H9 (cell line): Measurements from ENCODE around the gene TMEM132C. TPM values are rescaled to one million over a fixed set of nuclear protein-coding genes. Genes with fewer than 3 reads are reported as not detected.

Source experiments
- DNase-seq: peaks from one replicate; pipeline ENCODE4 v3.0.0-alpha.2; 2017
- H2AFZ ChIP-seq: one replicate; pipeline ENCODE4 v1.6.1; 2013; ENCODE audit warnings: mild to moderate bottlenecking, low read length, control low read depth, moderate library complexity
- H2AK5ac ChIP-seq: 2 replicates; pipeline ENCODE4 v1.6.1; 2013; ENCODE audit warnings: low read length, control low read depth, mixed read lengths; ENCODE audit not compliant: insufficient read length
- H2BK120ac ChIP-seq: one replicate; pipeline ENCODE4 v1.6.1; 2013; ENCODE audit warnings: low read depth, mild to moderate bottlenecking, low read length, control low read depth, inconsistent platforms; ENCODE audit not compliant: poor library complexity, severe bottlenecking
- H2BK12ac ChIP-seq: 2 replicates; pipeline ENCODE4 v1.6.1; 2013; ENCODE audit warnings: low read length, control low read depth, mixed read lengths, low read depth; ENCODE audit not compliant: insufficient read length
- H2BK15ac ChIP-seq: 2 replicates; pipeline ENCODE4 v1.6.1; 2013; ENCODE audit warnings: low read depth, low read length, control low read depth
- H2BK20ac ChIP-seq: one replicate; pipeline ENCODE4 v1.6.1; 2013; ENCODE audit warnings: low read depth, mild to moderate bottlenecking, low read length, control low read depth, inconsistent platforms; ENCODE audit not compliant: poor library complexity, severe bottlenecking
- H2BK5ac ChIP-seq: 2 replicates; pipeline ENCODE4 v1.6.1; 2013; ENCODE audit warnings: low read length, control low read depth, mixed read lengths; ENCODE audit not compliant: insufficient read length
- H3K14ac ChIP-seq: 2 replicates; pipeline ENCODE4 v1.6.1; 2013; ENCODE audit warnings: low read length, control low read depth; ENCODE audit not compliant: insufficient read depth
- H3K18ac ChIP-seq: 2 replicates; pipeline ENCODE4 v1.6.1; 2013; ENCODE audit warnings: low read depth, mild to moderate bottlenecking, mixed read lengths, low read length, control low read depth; ENCODE audit not compliant: insufficient read length
- H3K23ac ChIP-seq: 2 replicates; pipeline ENCODE4 v1.6.1; 2013; ENCODE audit warnings: low read length, control low read depth, mixed read lengths, low read depth; ENCODE audit not compliant: insufficient read length
- H3K23me2 ChIP-seq: 2 replicates; pipeline ENCODE4 v1.6.1; 2013; ENCODE audit warnings: low read depth, mild to moderate bottlenecking, mixed read lengths, low read length, control low read depth; ENCODE audit not compliant: insufficient read length, poor library complexity, severe bottlenecking
- H3K27ac ChIP-seq: 2 replicates; pipeline ENCODE4 v1.5.1; 2013; ENCODE audit warnings: low read length, control low read depth, mixed read lengths, low read depth; ENCODE audit not compliant: insufficient read length
- H3K27me3 ChIP-seq: 2 replicates; pipeline ENCODE4 v1.6.1; 2013; ENCODE audit warnings: low read length, control low read depth, inconsistent platforms; ENCODE audit not compliant: insufficient read depth
- H3K4ac ChIP-seq: 2 replicates; pipeline ENCODE4 v1.6.1; 2013; ENCODE audit warnings: low read depth, mild to moderate bottlenecking, control low read depth, inconsistent platforms, low read length, moderate library complexity
- H3K4me1 ChIP-seq: 2 replicates; pipeline ENCODE4 v1.6.1; 2013; ENCODE audit warnings: low read length, control low read depth, inconsistent platforms; ENCODE audit not compliant: insufficient read depth
- H3K4me2 ChIP-seq: 2 replicates; pipeline ENCODE4 v1.6.1; 2013; ENCODE audit warnings: low read length, control low read depth, mixed read lengths; ENCODE audit not compliant: insufficient read length, insufficient read depth
- H3K56ac ChIP-seq: 2 replicates; pipeline ENCODE4 v1.6.1; 2013; ENCODE audit warnings: low read depth, mild to moderate bottlenecking, mixed read lengths, low read length, control low read depth; ENCODE audit not compliant: insufficient read length
- H3K79me1 ChIP-seq: 2 replicates; pipeline ENCODE4 v1.6.1; 2013; ENCODE audit warnings: low read depth, mild to moderate bottlenecking, moderate library complexity, low read length, control low read depth, inconsistent platforms; ENCODE audit not compliant: insufficient read depth, poor library complexity, severe bottlenecking
- H3K79me2 ChIP-seq: 2 replicates; pipeline ENCODE4 v1.6.1; 2013; ENCODE audit warnings: low read length, control low read depth, inconsistent platforms; ENCODE audit not compliant: insufficient read depth
- H3K9ac ChIP-seq: 2 replicates; pipeline ENCODE4 v1.6.1; 2013; ENCODE audit warnings: low read length, control low read depth, mixed read lengths; ENCODE audit not compliant: insufficient read length; ENCODE audit errors: extremely low read depth
- H3K9me3 ChIP-seq: one replicate; pipeline ENCODE4 v1.6.1; 2013; ENCODE audit warnings: low read depth, low read length, inconsistent platforms; ENCODE audit not compliant: control insufficient read depth
- H3T11ph ChIP-seq: one replicate; pipeline ENCODE4 v1.6.1; 2013; ENCODE audit warnings: mild to moderate bottlenecking, low read length, control low read depth, inconsistent platforms
- H4K20me1 ChIP-seq: one replicate; pipeline ENCODE4 v1.6.1; 2013; ENCODE audit not compliant: control insufficient read depth, insufficient read length, insufficient read depth
- H4K5ac ChIP-seq: 2 replicates; pipeline ENCODE4 v1.6.1; 2013; ENCODE audit warnings: low read depth, mild to moderate bottlenecking, mixed read lengths, low read length, control low read depth; ENCODE audit not compliant: insufficient read length
- H4K8ac ChIP-seq: replicated peaks from 2 replicates; pipeline ENCODE4 v1.6.1; 2013; ENCODE audit warnings: low read length, control low read depth, mixed read lengths, low read depth; ENCODE audit not compliant: insufficient read length
- H4K91ac ChIP-seq: 2 replicates; pipeline ENCODE4 v1.6.1; 2013; ENCODE audit warnings: low read depth, mild to moderate bottlenecking, moderate library complexity, mixed read lengths, low read length, control low read depth; ENCODE audit not compliant: insufficient read length
- H3K27ac Mint-ChIP-seq, 3 experiments: 2 replicates in 2 of 3; 3 replicates in 1 of 3; pipeline ENCODE4 v1.8.0; 2020 to 2021; ENCODE audit warnings: mixed read lengths in 3 of 3, mild to moderate bottlenecking in 1 of 3, moderate library complexity in 1 of 3
- H3K27me3 Mint-ChIP-seq: 2 replicates; pipeline ENCODE4 v1.8.0; 2021; ENCODE audit warnings: low read depth, mild to moderate bottlenecking, moderate library complexity, mixed read lengths
- H3K36me3 Mint-ChIP-seq, 3 experiments: 2 replicates in 2 of 3; 3 replicates in 1 of 3; pipeline ENCODE4 v1.8.0; 2020 to 2021; ENCODE audit warnings: low read depth in 3 of 3, mixed read lengths in 3 of 3; ENCODE audit not compliant: insufficient read depth in 1 of 3
- H3K4me1 Mint-ChIP-seq, 2 experiments: 2 replicates each; pipeline ENCODE4 v1.8.0; 2020; ENCODE audit warnings: mixed read lengths in 2 of 2
- H3K4me3 Mint-ChIP-seq, 2 experiments: 2 replicates in 1 of 2; 3 replicates in 1 of 2; pipeline ENCODE4 v1.8.0; 2020 to 2021; ENCODE audit warnings: mild to moderate bottlenecking in 2 of 2, mixed read lengths in 2 of 2, moderate library complexity in 1 of 2
- H3K9me3 Mint-ChIP-seq, 2 experiments: 2 replicates in 1 of 2; 3 replicates in 1 of 2; pipeline ENCODE4 v1.8.0; 2020; ENCODE audit warnings: mild to moderate bottlenecking in 2 of 2, mixed read lengths in 2 of 2, moderate library complexity in 1 of 2
- CTCF ChIP-seq: fragments of 200-600 bp; sonication (generic); conservative IDR thresholded peaks from 3 replicates; pipeline ENCODE4 v1.8.0; 2021; ENCODE audit warnings: antibody characterized with exemption, mild to moderate bottlenecking
- WGBS: extraction: QIAGEN DNeasy Blood & Tissue Kit; methylation state at CpG from one replicate; pipeline ENCODE4 v1.1.7; 2013; ENCODE audit warnings: missing lambda C conversion rate, low lambda C conversion rate, mixed read lengths; ENCODE audit not compliant: insufficient read length; ENCODE audit errors: extremely low coverage; 5-methylcytosine and 5-hydroxymethylcytosine counted together
- total RNA-seq: library from RNA; stranded (reverse); gene quantifications from 2 replicates; pipeline ENCODE4 v1.2.1, GENCODE V29; 2021

TMEM132C gene
- total RNA-seq, 1 experiment from 2014 or later, result 0.22 TPM

- TF ChIP-seq CTCF, result no peak
- no peaks in the 10 kb centered on the region for H3K36me3 Mint-ChIP-seq
- Histone ChIP-seq H4K20me1 (no peaks in the 10 kb centered on the region), H3K23ac (no peak overlapping the region), H3K23me2 (no peaks in the 10 kb centered on the region), H3K56ac (no peak overlapping the region), H2BK15ac (no peak overlapping the region), H4K8ac (no peak overlapping the region), H3K4ac (no peak overlapping the region), H4K5ac (no peak overlapping the region), H2BK120ac (no peak overlapping the region), H3K9ac (no peak overlapping the region), H3K27ac (no peak overlapping the region), H2AK5ac (no peak overlapping the region), H3T11ph (no peak overlapping the region), H4K91ac (no peak overlapping the region), H2BK12ac (no peak overlapping the region), H3K79me2 (no peaks in the 10 kb centered on the region), H3K18ac (no peak overlapping the region), H3K4me1 (no peaks in the 10 kb centered on the region; the same call in 1 of the 2 replicates), H2BK5ac (no peak overlapping the region), H2BK20ac (no peak overlapping the region), H3K9me3 (no peaks in the 10 kb centered on the region), H2AFZ (no peak overlapping the region), H3K4me2 (no peak overlapping the region), H3K79me1 (no peaks in the 10 kb centered on the region), H3K14ac (no peak overlapping the region), H3K27me3 (no peaks in the 10 kb centered on the region)
- H3K27me3 Mint-ChIP-seq, result peaks cover 28% of the 10 kb centered on the region
- no CpG with 5 or more reads among the region's 2 CpGs for WGBS
- H3K27ac Mint-ChIP-seq, result no peak overlapping the region
- no peak for DNase-seq
- H3K9me3 Mint-ChIP-seq, result no peaks in the 10 kb centered on the region; a peak in 1 of 5 replicates
- H3K4me3 Mint-ChIP-seq, result no peak overlapping the region
- H3K4me1 Mint-ChIP-seq, result peaks cover 9% of the 10 kb centered on the region in 2 experiments
These were observed 320.9 kb downstream of the TMEM132C start for GRCh38 chr12:128587918-128588317.
